Measurements from ENCODE around the gene ZFPM1. TPM values are rescaled to one million over a fixed set of nuclear protein-coding genes. Genes with fewer than 3 reads are reported as not detected.

Gene ZFPM1
- total and polyA plus RNA-seq, 2 of the 8 experiments (the other 6 are each of a cell fraction or from before 2014, with no cell fraction given) = 0.74 to 4.8 TPM

DNA sequence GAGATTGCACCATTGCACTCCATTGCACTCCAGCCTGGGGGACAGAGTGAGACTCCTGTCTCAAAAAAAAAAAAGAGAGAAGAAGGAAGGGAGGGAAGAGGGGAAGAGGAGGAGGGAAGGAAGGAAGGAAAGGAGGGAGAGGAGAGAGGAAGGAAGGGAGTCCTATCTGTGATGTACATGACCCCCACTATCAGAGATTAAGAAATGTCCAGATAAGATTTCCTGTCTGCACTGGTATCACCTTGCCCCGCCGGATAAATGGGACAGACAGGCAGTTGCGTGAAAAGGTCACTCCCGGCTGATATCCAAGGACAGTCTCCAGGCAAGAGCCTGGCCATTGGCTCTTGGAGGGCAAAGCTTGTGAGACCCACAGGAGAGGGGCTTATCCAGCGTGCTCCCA, 5.2 kb upstream of the ZFPM1 start:
- no peak overlapping the region for H2BK120ac ChIP-seq (replicated peaks; ENCODE audit: low read depth, low read length)
- FAIRE-seq = no peak
- peaks cover 7 to 23% (median 17%) of the 10 kb centered on the region in 4 experiments for H3K27me3 ChIP-seq (replicated peaks in 1 of 4; ENCODE audit: control insufficient read depth in 3 of 4, extremely low read depth in 1 of 4, insufficient read depth in 3 of 4, low read length in 3 of 4)

More for the DNA sequence above, 5.2 kb upstream of the ZFPM1 start:
- Histone ChIP-seq H2BK15ac (ENCODE audit: low read length) (no peak overlapping the region), H4K8ac (ENCODE audit: extremely low read depth, insufficient read depth, low read length) (no peak overlapping the region), H3K4me1 (replicated peaks in 1 of 4; ENCODE audit: control insufficient read depth in 3 of 4, insufficient read depth in 4 of 4, low read length in 3 of 4) (peaks cover 0 to 8% (median 2%) of the 10 kb centered on the region in 4 experiments; a peak in 3 of 7 replicates), H3K14ac (ENCODE audit: insufficient read length) (no peak overlapping the region), H3K79me2 (ENCODE audit: control insufficient read depth in 1 of 2, insufficient read depth in 2 of 2, low read length in 2 of 2) (no peaks in the 10 kb centered on the region), H3K27ac (ENCODE audit: low read depth, low read length) (no peak overlapping the region), H4K20me1 (replicated peaks in 1 of 2; ENCODE audit: control insufficient read depth in 1 of 2, insufficient read depth in 2 of 2, low read length in 2 of 2) (peaks cover 0 to 2% of the 10 kb centered on the region in 2 experiments), H3K23ac (ENCODE audit: insufficient read length) (no peak overlapping the region), H3K9ac (replicated peaks in 1 of 4; ENCODE audit: extremely low read depth in 1 of 4, low read depth in 3 of 4, low read length in 3 of 4) (no peak overlapping the region), H2AFZ (ENCODE audit: low read length) (no peak overlapping the region), H3K36me3 (ENCODE audit: control insufficient read depth in 2 of 4, insufficient read depth in 4 of 4, low read length in 3 of 4) (no peaks in the 10 kb centered on the region), H4K91ac (replicated peaks; ENCODE audit: insufficient read length, low read length) (no peak overlapping the region), H3K23me2 (ENCODE audit: low read depth, low read length) (no peaks in the 10 kb centered on the region), H3K4ac (replicated peaks; ENCODE audit: insufficient read length, low read depth, low read length) (no peak overlapping the region), H3K18ac (ENCODE audit: extremely low read depth, low read length) (no peak overlapping the region), H2BK12ac (ENCODE audit: low read depth, low read length) (no peak overlapping the region), H3K79me1 (ENCODE audit: low read depth, low read length) (no peaks in the 10 kb centered on the region), H2BK20ac (ENCODE audit: low read length) (no peak overlapping the region), H2BK5ac (ENCODE audit: low read depth, low read length) (no peak overlapping the region), H2AK5ac (ENCODE audit: low read depth, low read length) (no peak overlapping the region), H4K5ac (ENCODE audit: insufficient read length, low read depth, low read length) (no peak overlapping the region), H3K9me3 (ENCODE audit: insufficient read depth in 2 of 2, low read depth in 1 of 2, low read length in 1 of 2) (no peaks in the 10 kb centered on the region), H3K4me3 (ENCODE audit: extremely low read depth in 1 of 4, insufficient read depth in 2 of 4, low read depth in 3 of 4, low read length in 4 of 4) (no peak overlapping the region), H3K56ac (replicated peaks; ENCODE audit: insufficient read length, low read depth, low read length) (no peak overlapping the region), H3K4me2 (ENCODE audit: insufficient read depth in 1 of 2, low read depth in 2 of 2, low read length in 2 of 2) (no peak overlapping the region)
- DNase-seq (ENCODE audit: low read depth in 1 of 2, low spot score in 2 of 2) = no peak
- 88% methylated on average over 5 of the region's 5 CpGs; no CpG with 5 or more reads in 1 of the 2 experiments for WGBS, 2 experiments (ENCODE audit: extremely low coverage in 1 of 2, insufficient coverage in 1 of 2, insufficient read length in 1 of 2, insufficient replicate concordance in 2 of 2, low coverage in 1 of 2, low lambda C conversion rate in 2 of 2, missing lambda C conversion rate in 1 of 2)
- ChIA-PET POLR2A (ENCODE audit: partially characterized antibody) (no interaction called here), CTCF (ENCODE audit: partially characterized antibody) (interaction anchor here (0.7 to 2.0 kb wide), 7 partner anchors 10 to 115 kb away, joined by 3 to 10 read pairs (median 3); no protein-coding TSS in a partner anchor)
- no peak for TF ChIP-seq MAFK (IDR thresholded peaks at IDR 0.05; ENCODE audit: low read depth, low read length)
- TF ChIP-seq, protein P1, sequence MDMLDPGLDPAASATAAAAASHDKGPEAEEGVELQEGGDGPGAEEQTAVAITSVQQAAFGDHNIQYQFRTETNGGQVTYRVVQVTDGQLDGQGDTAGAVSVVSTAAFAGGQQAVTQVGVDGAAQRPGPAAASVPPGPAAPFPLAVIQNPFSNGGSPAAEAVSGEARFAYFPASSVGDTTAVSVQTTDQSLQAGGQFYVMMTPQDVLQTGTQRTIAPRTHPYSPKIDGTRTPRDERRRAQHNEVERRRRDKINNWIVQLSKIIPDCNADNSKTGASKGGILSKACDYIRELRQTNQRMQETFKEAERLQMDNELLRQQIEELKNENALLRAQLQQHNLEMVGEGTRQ (IDR thresholded peaks at IDR 0.05; ENCODE audit: low read length) = no peak
- no peak for TF ChIP-seq EZH2 (IDR thresholded peaks at IDR 0.05; ENCODE audit: low read depth, low read length, severe bottlenecking)
- TF ChIP-seq BACH1 (IDR thresholded peaks at IDR 0.05; ENCODE audit: low read length) = no peak
- TF ChIP-seq, protein P2, sequence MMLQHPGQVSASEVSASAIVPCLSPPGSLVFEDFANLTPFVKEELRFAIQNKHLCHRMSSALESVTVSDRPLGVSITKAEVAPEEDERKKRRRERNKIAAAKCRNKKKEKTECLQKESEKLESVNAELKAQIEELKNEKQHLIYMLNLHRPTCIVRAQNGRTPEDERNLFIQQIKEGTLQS (IDR thresholded peaks at IDR 0.05; ENCODE audit: insufficient read depth, low read depth, low read length) = no peak
- no peak for TF ChIP-seq RAD21 (IDR thresholded peaks at IDR 0.05 in 1 of 2, conservative IDR thresholded peaks at IDR 0.05 in 1 of 2; ENCODE audit: low read depth in 2 of 2, low read length in 2 of 2)
- TF ChIP-seq RFX5 (IDR thresholded peaks at IDR 0.05; ENCODE audit: borderline replicate concordance, low read depth, low read length) = no peak
- TF ChIP-seq SP1 (IDR thresholded peaks at IDR 0.05; ENCODE audit: low read depth, low read length) = no peak
- no peak for TF ChIP-seq TCF12 (IDR thresholded peaks at IDR 0.05; ENCODE audit: low read depth, low read length)
